HCEC 1CT (cell line): ENCODE data around the gene PHEX.
A peak's percentile ranks its signal among the peaks of the same experiment; 100 is the strongest.

Source experiments
- DNase-seq: peaks from one replicate; pipeline ENCODE4 v3.0.0-alpha.2; 2017

The PHEX gene

DNA sequence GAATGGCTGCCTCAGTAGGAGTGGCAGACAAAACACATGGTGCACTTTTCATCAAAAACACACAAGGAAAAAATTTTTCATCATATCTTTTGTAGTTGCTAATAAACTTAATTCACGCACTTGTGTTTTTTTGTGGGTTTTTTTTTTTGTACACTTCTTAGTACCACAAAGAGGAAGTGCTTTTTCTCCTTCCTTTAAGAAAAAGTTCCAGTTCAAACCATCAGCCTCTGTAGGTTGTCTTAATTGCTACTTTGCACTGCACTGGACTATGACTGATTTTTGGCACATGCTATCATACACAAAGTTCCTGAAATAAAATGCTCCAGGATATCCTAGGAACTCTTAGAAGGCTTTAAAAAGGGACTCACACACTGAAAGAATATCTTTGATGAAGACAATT is at the start of gene PHEX:
Gene PHEX (plus strand): TSS at position 242 of the 400 bp plus-strand sequence. CDS start 681 bp downstream, outside the sequence.
- no peak for DNase-seq

DNA sequence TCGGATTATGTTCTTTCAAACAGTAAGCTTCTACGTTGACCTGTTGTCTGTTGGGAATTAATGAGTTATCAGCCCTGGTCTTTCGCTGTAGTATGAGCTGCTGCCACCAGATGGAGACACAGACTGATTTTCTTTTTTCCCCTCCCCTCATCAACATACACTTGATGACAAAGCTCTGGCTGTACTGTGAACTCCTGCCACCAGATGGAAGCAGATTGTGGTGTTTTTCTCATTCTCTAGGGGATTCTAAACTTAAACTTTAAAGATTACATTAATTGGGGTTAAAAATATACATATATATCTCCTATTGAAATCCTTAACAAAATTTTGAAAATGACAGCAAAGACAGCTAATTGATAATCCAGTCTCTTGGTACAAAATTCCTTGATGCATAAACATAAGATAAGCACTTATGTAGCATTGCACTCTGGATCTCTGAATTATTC is 46.8 kb upstream of the PHEX start:
- DNase-seq = peak; percentile 63

DNA sequence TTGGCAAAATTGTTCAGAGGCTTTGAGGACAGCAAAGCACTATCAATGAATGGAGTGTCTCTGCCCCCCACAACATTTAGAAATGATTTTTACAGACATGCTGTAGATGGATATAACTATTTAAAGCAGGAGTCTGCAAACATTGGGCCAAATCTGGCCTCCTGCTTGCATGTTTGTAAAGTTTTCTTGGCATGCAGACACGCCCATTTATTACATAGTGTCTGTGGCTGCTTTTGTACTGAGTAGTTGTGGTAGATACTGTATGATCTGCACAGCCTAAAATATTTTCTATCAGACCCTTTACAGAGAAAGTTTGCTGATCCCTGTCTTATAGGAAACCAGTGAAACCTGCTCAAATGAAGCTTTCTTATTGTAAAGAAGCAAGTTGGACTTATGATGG is 45.5 kb upstream of the PHEX start:
- DNase-seq = no peak

DNA sequence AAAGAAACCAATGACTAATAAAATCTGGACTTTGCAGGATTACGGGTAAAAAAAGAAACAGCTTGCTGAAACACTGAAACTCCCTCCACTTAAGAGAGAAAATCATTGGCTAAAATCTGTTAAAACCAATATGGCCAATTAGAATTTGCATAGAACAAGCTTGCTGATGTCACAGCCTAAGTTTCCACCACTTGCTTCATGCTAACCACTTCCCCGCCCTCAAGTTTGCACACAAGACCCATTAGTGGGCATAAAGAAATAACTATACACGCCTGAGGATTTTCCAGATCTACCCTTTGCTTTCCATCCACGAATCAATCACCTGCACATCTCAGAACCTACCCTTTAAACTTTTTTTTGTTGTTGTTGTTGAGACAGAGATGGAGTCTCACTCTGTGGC is 42.7 kb upstream of the PHEX start:
- no peak for DNase-seq

DNA sequence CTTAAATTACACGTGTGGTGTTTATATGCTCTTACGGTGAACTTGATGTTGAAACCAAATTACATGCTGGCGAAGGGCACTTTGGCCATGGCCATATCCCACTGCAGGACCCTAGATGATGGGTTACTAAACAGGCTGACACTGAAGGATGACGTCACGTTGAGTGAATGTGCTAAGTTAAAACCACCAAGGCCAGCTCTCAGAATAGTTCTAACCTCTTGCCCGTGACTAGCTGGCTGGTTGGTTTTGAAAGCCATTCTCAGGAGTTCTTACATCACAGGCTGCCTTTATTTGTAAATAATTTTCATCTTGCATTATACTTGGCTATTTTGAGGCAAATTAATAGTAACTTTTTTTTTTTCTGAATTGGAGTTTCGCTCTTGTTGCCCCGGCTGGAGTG is 41.3 kb upstream of the PHEX start:
- DNase-seq = no peak

DNA sequence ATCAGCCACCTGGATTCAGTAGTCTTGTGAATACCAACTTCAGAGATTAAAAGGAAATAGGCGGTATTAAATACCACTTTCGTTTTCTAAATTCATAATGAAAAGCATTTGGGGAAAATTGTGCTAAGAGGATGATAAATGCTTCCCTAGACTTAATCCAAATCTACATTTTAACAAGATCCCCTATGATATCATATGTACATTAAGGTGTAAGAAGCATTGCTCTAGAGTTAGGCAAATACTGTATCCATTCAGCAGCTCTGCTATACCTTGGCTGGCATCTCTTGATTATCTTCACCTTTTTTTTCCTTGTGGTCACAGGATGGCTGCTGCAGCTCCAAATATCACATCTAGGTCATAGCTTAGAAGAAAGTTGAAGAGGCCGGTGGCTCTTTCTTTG is 40.6 kb upstream of the PHEX start:
- no peak for DNase-seq

DNA sequence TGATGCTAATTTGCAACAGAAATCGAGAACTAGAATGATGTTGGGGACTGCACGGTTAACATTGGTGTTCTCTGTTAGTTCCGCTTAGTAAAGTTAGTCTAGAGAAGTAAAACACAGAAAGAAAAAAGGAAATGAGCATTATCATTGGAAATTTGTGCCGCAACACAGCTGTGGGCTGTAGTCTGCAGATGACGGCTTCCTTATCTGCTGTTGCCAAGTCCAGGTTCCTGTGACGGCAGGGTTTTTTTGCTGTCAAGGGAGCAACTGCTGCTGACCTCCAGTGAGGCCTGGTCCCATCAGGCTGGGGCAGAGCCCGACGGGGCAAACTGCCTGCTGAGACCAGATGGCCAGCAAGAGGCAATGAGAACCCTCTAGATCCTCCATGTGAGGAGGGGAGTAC is 38.9 kb upstream of the PHEX start:
- DNase-seq = no peak

DNA sequence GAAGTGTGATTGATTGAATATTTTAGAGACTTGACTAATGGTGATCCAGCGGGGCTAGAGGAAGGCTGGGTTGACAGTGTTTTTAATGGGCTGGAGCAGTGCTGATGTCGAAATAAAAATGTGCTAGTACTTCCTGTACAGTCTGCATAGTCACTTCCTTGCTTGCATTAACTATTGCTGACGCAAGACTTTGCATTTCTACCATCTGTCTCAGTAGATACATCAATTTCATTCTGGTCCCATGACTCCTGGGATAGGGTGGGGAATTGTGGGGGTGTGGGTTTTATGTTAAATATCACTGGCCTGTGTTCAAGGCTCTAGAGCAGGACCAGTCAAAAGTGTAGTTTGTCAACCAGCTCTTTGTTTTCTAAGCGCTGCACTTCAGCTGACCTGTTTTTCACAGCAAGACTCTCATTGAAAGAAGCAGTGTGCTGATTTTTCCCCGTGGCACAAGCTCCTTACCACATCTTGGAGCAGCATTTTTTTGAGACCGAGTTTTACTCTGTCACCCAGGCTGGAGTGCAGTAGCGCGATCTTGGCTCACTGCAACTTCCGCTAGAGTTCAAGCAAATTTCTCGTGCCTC is 35.2 kb upstream of the PHEX start:
- DNase-seq = peak; percentile 78

DNA sequence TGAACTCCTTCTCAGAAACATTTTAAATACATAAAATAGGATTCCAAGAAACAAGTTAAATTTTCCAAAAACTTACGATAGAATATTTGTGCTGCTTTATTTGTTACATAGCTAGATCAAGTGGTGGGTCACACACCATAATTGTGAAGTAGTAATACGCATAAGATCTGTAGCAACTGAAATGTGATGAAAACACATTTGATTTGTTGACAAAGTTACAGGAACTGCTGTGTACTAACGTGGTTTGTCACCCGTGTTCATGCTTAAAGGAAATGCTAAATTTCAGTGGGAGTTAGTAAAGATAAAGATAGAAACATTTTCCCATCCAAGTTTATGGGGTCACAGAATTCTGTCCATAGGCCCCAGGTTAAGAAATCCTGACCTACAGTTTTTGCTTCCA is 34.1 kb upstream of the PHEX start:
- no peak for DNase-seq

DNA sequence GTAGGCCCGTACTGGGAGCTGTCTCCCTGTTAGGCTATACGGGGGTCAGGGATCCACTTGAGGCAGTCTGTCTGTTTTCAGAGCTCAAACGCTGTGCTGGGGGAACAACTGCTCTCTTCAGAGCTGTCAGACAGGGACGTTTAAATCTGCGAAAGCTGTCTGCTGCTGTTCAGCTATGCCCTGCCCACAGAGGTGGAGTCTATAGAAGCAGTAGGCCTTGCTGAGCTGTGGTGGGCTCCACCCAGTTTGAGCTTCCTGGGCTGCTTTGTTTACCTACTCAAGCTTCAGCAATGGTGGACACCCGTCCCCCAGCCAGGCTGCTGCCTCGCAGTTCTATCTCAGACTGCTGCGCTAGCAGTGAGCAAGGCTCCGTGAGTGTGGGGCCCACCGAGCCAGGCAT is 27.3 kb upstream of the PHEX start:
- no peak for DNase-seq

DNA sequence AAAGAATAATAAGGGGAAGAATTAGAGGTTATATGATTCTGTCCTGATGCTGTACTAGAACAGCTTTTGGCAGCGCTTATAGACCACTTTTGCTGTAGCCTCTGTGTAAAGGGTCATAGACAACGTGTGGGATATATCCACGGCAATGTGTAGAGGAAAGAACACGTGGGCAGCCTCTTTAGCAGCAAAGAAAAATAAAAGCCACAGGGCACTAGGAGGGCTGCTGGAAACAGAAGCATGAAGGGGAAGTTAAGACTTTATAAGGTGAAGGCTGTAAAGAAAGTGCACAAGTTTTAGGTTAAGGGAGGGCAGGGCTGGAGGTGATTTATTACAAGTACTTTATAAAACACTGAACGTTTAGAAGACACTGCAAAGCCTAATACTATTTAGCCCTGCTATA is 20.1 kb upstream of the PHEX start:
- no peak for DNase-seq

DNA sequence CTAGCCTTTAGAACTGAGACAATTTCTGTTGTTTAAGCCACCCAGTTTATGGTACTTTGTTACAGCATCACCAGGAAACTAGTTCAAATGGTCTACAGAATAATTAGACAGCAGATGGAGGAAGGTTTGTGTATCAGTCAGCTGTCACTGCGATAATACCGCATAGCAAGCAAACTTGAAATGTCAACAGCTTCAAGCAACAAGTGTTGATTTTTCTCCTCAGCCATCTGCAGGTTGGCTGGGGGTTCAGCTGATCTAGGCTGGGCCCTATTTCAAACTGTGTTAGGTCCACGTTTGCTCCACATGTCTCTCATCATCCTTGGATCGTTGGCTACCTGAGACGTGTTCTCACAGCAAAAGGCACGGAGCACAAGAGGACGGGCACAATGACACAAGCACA is 19.2 kb upstream of the PHEX start:
- no peak for DNase-seq

DNA sequence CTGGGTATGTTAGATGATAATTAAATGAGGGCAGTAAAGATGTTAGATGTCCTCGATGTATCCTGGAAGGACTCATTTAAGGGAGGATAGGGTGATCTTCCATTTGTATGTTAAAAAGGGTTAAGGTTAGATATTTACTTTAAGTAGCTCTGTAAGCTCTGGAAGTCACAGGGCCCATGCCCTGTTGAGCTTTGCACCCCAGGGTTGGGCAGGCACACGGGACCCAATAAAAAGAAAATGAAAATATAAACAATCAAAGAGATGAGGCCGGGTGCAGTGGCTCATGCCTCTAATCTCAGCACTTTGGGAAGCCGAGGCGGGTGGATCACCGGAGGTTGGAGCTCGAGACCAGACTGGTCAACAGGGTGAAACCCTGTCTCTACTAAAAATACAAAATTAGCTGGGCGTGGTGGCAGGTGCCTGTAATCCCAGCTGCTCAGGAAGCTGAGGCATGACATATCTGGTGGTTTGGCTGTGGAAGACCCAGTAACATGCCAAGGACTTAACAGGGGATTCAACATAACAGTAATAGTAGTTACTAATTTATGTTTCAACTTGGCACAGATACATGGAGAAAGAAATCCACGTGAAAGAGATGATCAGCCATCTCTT is 16.9 kb upstream of the PHEX start:
- no peak for DNase-seq

DNA sequence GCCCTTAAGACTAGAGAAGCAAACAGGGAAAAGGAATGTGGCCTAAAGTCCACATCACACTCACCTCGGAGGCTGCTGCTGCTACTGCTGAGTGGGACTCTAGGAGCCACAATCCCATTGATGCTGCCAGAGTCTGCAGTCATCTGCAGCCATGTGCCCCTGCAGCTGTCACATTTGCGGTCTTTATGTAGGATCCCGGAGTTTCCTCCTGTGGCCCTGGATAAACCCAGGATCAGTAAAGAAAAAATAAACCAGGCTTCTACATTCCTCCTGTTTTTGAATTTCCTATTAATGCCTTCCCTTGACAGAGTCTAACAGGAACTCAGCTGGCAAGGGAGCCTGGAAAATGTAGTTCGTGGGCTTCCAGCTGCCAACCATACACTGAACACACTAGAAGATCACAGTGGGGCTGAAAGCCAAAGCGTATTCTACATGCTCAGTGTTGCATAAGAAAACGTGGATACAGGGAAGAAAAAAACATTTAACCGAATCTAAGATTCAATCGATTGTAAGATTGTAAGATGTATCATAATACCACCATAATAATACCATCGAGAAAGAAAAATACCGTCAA is 10.3 kb upstream of the PHEX start:
- no peak for DNase-seq

DNA sequence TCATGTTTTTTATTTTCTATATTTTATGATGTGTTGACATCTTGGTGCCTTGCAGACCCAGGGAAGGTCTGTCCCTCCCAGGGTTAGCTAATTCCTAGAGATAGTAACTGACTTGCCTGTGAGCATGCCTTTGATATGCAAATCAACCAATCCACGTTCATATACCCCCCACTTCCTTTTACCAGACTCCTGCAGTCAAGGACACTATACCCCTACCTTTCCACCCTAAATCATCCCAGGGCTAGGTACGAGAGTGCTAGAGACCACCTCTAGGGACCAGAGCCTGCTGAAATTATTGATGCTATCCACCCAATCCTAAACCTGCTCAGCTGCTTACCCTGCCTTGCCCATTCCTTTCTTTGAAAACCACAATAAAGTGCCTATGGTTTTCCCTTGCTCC is 7.5 kb upstream of the PHEX start:
- no peak for DNase-seq

DNA sequence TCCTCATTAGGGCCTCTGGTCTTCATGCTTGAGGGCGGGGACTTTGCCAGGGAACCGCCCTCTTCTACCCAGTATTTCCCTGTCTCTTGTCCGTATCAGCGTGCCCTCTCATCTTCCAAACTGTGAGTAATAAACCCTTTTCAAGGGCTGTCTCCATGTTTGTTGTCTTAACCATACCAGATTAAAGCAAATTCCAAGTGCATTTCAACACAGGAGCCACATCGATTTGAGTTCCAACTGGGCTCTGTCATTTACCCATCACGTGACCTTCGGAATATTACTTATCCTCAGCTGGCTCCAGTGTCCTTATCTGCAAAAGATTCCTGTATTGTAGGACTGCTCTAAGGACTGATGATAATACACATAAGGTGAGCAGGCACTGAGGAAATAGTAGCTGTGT is 6.4 kb upstream of the PHEX start:
- DNase-seq = no peak

DNA sequence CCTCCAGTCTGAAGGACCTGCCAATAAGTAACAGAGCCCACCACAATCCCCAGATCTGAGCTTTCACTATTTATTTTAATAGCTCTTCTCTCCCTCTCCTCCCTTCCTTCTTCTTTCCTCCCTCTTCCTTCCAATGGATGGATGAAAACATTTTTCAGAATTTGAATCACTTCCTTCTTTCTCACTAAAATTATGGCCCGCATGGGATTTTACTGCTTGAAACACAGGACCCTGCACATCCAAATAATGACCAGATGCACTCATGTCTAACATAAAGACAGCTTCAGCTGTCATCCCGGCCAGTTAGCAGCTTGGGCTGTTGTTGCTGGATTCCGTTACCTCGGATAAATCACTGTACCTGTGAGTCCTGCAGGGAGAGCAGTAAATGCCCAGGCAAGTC is 5.4 kb upstream of the PHEX start:
- DNase-seq = no peak

DNA sequence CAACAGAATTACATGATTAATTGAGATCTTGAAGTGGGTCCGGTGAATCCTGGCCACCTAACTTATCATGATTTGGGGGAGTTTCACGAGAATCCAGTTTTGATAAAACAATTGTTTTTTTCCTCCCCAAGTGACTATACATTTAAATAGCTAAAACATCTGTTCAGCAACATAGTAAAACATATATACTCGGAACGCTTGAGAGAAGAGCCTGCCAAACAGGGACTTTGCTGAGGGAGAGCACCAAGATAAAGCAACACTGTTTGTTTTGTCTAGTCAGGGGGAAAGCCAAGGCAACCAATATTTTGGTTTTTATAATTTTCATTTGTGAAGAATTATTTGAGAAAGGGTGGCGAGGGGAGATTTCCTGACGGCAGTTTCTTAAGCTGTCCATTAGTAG is 381 bp downstream of the PHEX start:
- DNase-seq = no peak

DNA sequence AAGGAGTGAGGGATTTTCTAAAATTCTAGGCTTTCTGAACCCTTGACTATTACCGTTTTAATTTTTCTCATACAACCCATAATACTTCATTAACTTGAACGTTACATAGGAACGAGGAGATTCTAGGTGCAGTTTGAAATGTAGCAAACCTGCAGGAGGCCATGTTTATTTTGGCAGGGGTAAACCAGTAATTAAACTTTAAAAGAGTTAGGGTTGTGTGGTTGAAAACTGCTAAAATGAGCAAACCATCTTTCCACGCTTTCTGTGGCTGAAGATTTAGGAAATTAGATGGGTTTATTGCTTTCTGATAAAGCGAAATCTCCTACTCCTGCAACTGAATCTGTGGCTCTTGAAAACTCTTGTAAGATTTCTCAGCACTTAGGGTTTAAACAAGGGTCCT is 1.7 kb downstream of the PHEX start:
- DNase-seq = no peak

DNA sequence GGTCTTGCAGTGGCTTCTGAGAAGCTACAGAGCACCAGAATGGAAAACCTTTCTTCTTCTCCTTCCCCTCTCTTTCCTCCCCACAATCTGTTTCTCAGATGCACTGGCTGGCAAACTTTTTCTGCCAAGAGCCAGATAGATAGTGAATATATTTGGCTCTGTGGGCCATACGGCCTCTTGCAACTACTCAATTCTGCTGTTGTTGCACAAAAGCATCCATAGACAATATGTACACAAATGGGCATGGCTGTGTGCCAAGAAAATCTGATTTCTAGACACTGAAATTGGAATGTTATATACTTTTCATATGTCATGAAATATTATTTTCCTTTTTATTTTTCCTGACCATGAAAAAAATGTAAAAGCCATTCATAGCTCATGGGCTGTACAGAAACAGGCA is 3.1 kb downstream of the PHEX start:
- DNase-seq = no peak

DNA sequence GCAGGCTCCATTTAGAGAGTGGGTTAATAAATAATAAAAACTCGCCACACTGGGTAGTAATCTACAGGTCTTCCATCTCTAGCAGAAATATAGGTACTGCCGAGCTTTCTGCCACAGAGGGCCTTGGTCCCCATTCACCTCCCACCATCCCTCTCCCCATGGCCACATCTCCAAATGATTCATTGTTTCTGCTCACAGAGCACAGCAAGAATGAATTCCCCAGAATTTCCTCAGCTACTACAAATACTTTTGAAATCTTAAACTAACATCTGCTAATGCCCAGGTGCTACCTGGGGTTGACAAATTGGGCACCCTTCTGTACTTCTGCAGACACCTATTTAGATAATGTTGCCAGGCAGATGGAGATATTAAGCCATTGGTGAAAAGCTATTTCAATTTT is 5.1 kb downstream of the PHEX start:
- DNase-seq = no peak

DNA sequence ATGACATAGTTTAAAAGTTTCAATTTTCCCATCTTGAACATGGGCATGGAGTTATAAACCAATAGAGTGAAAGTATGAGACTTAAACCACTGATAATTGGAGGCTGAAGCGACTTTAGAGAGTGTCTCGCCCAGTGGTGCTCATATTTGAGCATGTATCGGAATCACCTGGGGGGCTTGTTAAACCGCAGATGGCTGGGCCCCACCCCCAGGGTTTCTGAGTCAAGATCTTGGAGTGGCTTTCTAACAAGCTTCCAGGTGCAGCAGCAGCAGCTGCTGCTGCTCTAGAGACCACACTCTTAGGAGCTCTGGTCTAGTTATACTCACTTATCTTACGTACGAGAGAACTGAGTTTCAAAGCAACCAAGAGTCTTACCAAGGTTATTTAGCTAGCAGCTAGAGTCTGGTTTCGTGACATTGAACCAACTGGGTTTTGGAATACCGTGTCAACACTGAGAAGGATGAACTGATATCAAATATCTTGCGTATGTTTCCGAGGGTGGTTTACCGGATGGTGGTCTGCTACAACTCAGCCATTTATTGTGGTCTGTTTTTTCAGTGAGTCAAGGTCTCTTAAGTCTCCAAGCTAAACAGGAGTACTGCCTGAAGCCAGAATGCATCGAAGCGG is 5.9 kb downstream of the PHEX start:
- DNase-seq = no peak

DNA sequence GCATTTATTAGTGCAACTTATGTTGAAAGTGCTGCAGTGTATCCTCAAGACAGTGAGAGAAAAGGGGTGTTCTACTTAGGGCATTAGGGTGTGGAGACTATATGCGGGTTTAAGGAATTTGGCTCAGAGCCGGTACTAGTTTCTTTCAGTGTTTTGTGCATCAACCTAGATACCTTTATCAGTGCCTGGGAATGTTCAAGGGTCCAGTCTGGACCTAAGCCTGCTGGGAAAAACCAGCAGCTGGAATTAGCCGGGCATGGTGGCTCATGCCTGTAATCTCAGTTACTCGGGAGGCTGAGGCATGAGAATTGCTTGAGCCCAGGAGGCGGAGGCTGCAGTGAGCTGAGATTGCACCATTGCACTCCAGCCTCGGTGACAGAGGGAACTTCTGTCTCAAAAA is 7.4 kb downstream of the PHEX start:
- DNase-seq = no peak

DNA sequence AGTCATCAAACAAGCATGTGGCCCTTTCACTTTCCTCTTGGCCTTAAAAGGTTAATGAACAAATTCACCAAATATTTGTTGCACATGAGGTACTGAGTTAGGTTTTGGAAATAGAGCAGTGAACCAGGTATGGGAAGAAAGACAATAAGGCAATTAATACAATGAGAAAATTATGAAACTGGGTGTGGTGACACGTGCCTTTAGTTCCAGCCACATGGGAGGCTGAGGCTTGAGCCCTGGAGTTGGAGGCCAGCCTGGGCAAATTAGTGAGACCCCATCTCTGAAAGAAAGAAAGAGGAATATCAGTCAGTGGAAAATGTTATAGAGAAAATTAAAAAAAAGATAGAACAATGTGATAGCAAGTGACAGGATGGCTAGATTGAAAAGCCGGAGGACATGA is 8.1 kb downstream of the PHEX start:
- no peak for DNase-seq
